Stimulated activated CD4-positive, alpha-beta T cell treated with anti-CD3 and anti-CD28 coated beads, Interleukin-12 subunit alpha, Interleukin-12 subunit beta, amount 100 ng/mL, for 24 hours (primary cell): ENCODE results near the gene CD6.
A peak's percentile ranks its signal among the peaks of the same experiment; 100 is the strongest.
"Not testable (repeated sequence)": the region's sequence is repeated elsewhere in the genome, so short reads cannot be mapped to it uniquely, and the experiment has no call there.

Source experiments
- DNase-seq, 2 experiments: peaks; one replicate each; pipeline ENCODE4 v3.0.0-alpha.2; 2020; ENCODE audit warnings: low read depth in 2 of 2

The CD6 gene

GRCh38 chr11:60953781-60954180 lies 17.7 kb upstream of the CD6 start:
- no peak for DNase-seq

DNA sequence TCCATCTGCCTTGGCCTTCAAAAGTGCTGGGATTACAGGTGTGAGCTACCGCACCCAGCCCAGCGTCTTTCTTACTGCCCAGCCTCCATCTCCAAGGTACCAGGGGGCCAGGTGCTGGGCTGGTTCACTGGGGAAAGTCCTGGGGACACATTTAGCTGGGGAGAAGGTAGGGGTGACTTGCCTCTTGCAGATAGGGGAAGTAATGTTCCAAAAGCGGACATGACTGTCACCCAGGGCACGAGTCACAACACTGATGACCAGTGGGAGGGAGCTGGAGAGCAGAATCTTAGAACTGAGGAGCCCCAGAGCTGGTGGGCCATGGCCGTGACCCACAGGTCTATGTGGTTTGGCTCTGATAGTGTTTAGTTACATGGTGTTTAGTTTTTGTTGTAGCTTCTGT lies 17.1 kb upstream of the CD6 start:
- DNase-seq = no peak

DNA sequence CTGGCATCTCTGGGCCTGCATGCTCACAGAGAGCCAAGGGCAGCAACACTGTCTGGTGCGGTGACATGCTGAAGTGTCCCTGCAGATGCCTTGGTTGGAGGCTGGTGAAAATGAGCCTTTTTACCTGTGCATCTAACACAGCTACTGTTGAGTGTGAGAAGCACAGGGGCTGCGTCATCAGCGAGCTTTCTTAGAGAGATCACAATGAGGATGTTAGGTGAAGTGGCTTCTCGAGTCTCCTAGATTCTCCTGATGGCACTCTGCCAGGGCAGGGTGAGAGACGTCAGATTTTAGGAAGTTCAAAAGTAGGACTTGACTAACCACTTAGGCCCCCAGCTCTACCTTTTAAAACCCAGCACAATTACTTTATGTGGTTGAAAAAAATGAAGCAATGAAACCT lies 15.9 kb upstream of the CD6 start:
- no peak for DNase-seq

DNA sequence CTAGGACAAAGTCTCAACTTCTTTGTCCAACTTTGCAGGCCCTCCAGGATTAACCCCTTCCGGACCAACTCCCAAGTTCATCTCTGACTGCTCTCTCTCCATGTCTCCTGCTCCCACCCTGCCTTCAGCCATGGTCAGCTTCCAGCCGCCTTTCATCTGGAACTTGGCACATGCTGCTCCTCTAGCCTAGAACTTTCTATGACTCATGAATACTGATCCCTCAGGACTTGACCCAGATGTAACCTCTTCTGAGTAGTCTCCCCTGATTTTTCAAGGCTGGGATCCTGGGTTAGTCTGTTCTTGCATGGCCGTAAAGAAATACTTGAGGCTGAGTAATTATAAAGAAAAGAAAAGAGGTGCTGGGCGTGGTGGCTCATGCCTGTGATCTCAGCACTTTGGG lies 14.3 kb upstream of the CD6 start:
- DNase-seq = no peak

DNA sequence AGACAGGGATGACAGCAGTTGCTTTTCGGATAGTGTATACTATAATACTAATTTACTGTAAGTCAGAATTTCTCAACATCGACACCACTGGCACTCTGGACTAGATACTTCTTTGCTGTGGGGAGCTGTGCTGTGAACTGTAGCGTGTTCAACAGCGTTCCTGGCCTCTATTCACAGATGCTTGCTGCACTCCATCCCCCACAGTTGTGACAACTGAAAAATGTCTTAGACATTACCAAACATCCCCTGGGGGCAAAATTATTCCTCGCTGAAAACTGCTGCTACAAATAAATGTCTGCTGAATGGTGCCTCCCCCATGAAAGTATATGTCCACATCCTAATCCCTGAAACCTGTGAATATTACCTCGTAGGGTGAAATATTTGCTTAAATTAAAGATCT lies 12.0 kb upstream of the CD6 start:
- no peak for DNase-seq

DNA sequence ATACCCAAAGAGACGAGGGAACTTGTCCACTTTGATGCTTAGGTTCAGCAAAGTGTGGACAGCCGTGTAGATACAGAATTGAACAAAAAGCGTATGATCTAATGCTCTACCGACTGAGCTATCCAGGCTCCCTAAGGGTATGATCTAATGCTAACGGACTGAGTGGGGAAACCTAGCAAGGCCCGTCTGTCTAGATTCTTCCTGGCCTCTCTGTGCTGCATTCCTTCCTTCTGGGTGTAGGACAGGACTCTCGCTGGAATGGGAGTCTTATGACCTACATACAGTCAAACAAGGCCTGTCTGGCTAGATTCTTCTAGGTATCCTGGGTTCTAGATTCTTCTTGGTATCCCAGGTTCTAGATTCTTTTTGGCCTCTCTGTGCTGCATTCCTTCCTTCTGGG lies 11.1 kb upstream of the CD6 start:
- DNase-seq = no peak

DNA sequence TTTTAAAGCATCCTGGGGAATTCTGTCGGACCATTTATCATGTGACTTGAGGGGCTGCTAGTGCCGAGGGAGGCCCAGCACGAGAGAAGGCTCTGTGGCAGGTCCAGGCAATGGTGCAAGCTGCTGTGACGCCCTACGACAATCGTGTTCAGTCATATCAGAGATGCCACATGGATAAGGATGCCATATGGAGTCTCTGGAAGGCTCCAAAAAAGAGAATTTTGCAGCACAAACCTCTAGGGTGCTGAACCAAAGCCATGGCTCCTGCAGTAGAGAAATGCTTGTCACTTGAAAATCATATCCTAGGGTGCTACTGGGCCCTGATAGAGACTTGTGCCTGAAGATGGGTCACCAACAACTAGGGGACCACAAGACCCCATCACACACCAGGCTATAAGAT lies 6.7 kb upstream of the CD6 start:
- DNase-seq = no peak

DNA sequence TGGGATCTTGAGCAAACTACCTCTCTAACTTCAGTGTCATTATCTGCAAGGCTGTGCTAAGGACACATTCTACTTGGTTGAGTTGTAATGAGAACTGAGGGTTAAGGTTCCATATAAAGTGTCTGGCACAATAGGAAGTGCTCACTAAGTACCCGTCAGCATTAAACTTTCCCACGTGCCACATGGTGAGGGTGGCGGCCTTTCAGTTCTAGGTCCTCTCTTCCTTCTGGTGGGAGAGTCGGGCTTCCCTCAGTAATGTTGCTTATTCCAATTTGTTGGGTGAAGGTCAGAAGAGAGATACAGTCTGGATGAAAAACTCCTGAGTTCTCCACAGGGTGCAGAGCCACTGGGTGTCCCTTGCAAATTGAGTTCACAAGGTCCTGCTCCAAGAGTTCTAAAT lies 4.6 kb upstream of the CD6 start:
- no peak for DNase-seq

DNA sequence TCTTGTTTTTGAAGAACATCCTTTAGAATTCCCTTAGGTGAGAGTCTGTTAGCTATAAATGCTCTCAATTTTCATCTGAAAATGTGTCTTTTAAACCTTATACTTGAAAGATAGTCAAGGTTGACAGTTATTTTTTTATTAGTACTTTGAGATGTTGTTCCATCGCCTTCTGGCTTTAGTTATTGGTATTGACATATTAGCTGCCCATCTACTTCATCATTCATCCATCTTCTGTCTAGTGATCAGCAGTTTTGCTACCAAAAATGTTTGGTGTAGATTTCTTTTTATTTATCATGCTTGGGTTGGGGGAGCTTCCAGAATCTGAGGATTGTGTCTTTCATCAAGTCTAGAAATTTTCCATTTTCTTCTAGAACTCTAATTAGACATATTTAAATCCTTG lies 3.3 kb upstream of the CD6 start:
- no peak for DNase-seq

DNA sequence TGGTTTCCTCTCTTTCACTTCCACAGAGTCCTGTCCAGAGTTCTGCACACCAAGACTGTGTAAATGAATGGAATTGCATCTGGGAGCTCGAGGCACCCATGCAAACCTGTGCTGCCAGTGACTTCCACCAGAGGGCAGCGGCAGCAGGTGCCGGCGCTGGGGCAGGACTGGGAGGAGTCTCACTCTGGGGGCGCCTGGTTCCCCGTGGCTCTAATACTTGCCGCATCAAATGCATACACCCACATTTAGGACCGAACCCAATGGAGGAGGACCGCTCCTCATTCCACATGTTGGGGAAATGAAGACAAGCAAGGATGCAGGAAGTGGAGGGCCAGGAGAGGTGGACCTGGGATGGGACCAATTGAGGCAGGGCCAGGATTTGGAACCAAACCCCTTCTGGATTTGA lies 1.1 kb upstream of the CD6 start:
- peak; percentile 72 to 80 for DNase-seq

DNA sequence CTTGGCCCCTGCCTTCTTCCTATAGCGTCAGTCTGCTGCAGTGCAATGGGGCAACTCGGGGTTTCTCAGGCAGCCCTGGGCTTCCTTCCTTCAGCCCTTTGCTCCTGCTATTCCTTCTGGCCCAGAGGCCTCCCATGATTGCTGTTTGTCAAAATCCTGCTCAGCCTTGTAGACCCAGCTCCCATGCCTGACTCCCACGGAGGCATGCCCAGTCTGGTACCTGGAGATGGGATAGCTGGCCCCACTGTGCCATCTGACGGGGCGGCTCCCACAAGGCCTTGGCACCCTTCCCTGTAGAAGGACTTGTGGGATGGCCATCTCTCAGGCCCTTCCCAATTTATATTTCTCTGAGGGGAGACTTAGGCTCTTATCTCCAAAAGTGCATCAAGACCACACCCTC lies 590 bp upstream of the CD6 start:
- no peak for DNase-seq

DNA sequence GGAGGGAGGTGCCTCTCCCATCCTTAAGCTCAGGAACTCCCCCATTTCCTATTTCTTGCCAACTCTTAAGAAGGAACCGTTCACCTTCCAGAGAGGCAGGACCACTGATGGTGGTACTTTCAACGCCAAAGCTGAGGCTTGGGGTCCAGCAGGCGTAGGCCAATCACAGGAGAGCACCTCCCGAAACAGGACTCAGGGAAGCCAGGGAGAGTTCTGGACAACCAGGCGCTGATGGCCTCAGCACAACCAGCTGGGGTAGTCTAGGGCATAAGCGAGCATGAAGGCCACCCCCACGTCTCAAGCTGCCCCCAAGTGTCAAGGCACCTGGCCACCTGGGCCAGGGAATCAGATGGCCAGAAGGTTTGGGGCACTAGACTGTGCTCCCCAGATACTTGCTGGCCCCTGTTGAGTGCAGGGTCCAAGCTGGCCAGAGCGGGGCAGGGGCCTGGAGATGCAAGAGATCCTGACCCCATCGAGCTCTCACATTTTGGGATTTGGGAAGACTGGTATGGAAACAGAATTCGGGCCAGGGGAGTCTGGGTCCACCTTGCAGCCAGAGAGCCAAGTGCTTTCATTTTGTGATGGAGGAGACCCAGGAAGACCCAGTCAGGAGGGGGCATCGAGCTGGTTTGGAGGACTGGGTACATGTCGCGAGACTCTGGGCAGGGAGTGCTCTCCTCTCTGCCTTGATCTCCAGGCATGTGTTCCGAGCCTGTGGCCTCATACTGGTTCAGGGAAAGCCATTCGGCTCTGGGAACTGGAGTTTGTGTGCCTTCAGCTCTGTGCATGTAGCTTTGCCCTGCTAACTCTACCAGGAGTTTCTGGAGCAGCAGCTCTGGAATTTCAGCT lies 926 bp downstream of the CD6 start:
- DNase-seq = no peak

- no peak for DNase-seq
These were observed 2.2 kb downstream of the CD6 start for GRCh38 chr11:60973699-60974098.

GRCh38 chr11:60974316-60974715 lies 2.8 kb downstream of the CD6 start:
- not testable (repeated sequence) for DNase-seq

DNA sequence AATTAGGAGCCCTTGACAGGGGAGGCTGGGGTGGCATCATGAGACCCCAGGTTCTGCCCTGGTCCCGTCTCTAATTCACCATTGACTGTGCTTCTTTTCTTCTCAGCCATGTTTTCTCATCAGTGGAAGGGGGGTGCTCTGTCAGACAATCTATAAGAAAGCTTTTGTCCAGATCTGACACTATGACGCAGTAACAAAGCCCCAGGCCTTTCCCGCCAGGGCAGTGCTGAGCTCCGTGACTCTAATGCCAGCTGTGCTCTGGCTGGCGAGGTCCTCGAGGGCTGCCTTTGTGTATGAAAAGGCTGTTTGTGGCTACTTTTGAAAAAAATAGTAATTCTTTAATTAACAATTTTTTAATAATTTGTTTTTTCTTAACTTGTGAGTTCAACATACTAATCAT lies 3.2 kb downstream of the CD6 start:
- no peak for DNase-seq

DNA sequence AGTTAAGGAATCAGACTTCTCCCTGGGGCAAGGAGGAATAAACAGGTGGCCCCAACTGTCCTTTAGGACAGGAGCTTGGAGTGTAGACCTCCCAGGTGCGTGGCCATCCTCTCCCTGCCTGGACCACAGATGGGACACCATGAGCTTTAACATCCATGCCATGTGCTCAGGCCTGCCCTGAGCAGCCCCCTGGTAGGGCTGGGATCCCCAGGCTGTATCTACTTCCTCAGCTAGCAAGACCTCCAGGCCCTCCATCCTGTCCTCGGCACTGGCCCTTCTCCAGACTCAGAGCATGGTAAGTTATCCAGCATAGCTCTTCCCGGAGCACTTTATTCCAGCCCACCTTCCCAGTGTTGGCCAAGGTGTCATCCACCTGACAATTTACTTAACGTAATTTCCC lies 5.7 kb downstream of the CD6 start:
- DNase-seq = no peak

DNA sequence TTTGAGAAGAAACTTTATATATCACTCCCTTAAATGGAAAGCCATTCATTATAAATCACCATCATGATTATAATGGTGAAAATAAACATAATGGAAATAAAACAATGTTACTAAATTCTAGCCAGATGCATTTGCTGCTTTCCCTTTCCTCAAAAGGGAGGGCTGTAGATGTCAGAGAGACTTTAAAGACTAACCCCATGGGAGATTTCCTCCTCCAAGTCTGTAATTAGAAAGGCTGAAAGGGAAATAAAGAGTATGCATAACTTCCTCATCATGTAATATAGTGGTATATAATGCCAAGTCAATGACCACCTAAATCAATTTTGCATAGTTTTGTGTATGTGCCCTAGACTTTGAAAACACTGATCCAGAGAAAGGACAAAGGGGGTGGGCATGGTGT lies 6.4 kb downstream of the CD6 start:
- no peak for DNase-seq

DNA sequence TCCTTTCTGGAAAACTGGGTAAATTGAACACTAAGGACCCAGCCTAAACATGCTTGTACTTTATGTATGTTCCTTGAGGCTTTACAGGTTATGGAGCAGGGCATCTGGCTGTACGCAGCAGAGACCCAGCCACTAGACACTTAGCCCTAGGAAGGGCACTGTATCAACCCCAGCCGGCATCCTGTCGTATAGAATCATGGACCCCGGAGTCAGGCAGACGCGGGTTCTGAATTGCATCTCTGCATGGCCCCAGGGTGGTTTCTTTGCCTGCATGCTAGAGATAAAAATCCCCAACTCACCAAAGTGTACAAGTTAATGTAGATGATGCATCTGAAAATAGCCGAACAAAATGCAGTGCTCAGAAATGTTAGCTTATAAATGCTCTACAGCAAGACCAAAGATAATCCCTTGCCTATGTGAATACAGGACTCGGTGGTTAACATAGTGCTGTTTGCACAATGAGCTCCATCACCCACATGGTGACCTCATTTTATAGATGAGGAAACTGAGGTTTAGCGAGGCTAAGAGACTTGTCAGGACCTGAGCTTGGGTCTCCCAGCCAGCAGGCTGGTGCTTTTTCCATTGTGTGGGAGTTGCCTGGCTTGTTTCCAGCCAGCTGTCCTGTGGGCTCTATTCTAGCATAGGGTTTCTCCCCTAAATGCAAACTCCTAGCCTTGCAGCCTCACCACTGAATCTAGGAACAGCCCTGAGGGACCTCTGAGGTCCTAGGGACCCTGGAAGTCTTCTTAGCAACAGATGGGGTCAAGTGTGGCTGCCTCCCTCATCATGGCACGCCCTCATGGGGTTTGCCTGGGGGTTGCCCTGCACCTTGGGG lies 7.3 kb downstream of the CD6 start:
- DNase-seq = peak in 1 of 2 experiments; percentile 83

- DNase-seq = no peak
These were observed 10.0 kb downstream of the CD6 start for GRCh38 chr11:60981515-60981914.

DNA sequence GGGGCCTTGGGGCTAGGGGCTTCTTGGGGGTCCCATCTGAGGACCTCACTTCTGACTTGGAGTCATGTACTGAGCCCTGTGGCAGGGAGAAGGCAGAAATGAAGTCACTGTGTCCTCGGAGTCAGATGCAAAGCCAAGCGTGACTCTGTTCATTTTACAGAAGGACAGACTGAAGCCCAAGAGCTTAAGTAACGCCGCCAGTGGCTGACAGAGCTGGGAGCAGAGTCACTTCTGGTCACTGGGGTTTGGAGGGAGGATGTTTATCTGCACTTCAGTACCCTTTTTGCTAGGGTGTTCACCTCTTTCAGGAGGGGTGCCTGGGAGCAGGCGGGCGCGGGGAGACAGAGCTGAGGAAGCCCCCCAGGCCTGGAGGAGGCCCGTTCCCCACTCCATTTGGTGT lies 10.7 kb downstream of the CD6 start:
- DNase-seq = no peak

GRCh38 chr11:60984149-60984548 lies 12.7 kb downstream of the CD6 start:
- DNase-seq = no peak

DNA sequence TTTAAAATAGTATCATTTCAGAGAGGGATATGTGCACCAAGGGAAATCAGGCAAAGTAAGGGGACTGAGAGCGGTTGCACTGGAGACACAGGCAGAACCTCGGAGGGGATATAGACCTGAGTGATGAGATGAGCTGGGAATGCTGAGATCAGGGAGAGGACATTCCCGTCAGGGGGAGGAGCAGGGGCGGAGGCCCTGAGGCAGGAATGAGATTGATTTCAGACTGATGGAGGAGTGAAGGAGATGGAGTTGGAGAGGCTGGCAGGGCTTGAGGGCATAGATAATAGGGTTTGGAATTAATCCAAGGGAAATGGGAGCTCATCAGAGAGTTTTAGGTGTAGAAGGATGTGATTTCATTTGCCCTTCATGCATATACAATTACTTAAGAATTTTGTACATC lies 13.2 kb downstream of the CD6 start:
- DNase-seq = no peak

- no peak for DNase-seq
These were observed 14.0 kb downstream of the CD6 start for GRCh38 chr11:60985501-60985900.
